BLaER1 treated with 17β-estradiol and CSF1 and Interleukin-3, amounts not matched to agents 10 nM and 100 nM (cell line): ENCODE data around the gene EXOSC10.
"Not testable (repeated sequence)": the region's sequence is repeated elsewhere in the genome, so short reads cannot be mapped to it uniquely, and the experiment has no call there.

Experiments used
- H3K27ac ChIP-seq, 11 experiments: shearing (Covaris generic); formaldehyde crosslinking; 2 replicates each; pipeline ENCODE4 v1.8.1; 2022
- H3K27me3 ChIP-seq, 11 experiments: shearing (Covaris generic); formaldehyde crosslinking; 2 replicates each; pipeline ENCODE4 v1.8.1; 2022
- H3K36me3 ChIP-seq, 11 experiments: shearing (Covaris generic); formaldehyde crosslinking; 2 replicates each; pipeline ENCODE4 v1.8.1; 2022
- H3K4me1 ChIP-seq, 10 experiments: shearing (Covaris generic); formaldehyde crosslinking; 2 replicates each; pipeline ENCODE4 v1.8.1; 2022
- H3K4me2 ChIP-seq, 11 experiments: shearing (Covaris generic); formaldehyde crosslinking; 2 replicates each; pipeline ENCODE4 v1.8.1; 2022
- H3K4me3 ChIP-seq, 10 experiments: shearing (Covaris generic); formaldehyde crosslinking; 2 replicates each; pipeline ENCODE4 v1.8.1; 2022
- H3K9ac ChIP-seq, 11 experiments: shearing (Covaris generic); formaldehyde crosslinking; 2 replicates each; pipeline ENCODE4 v1.8.1; 2022
- H3K9me3 ChIP-seq, 11 experiments: shearing (Covaris generic); formaldehyde crosslinking; replicated peaks in 1 of 11; 2 replicates each; pipeline ENCODE4 v1.8.1; 2022
- H4K20me1 ChIP-seq, 11 experiments: shearing (Covaris generic); formaldehyde crosslinking; 2 replicates each; pipeline ENCODE4 v1.8.1; 2022
- Cebpa-rat ChIP-seq, 11 experiments: shearing (Covaris generic); IDR thresholded peaks; 2 replicates each; pipeline ENCODE4 v1.8.1; 2022

EXOSC10 gene

GRCh38 chr1:11098931-11099309 is 749 bp downstream of the EXOSC10 start:
- Histone ChIP-seq H3K9me3 (no peaks in the 10 kb centered on the region), H3K4me3 (peak overlapping the region; percentile 82 to 100 (median 90)), H4K20me1 (peaks cover 0 to 20% (median 0%) of the 10 kb centered on the region in 11 experiments; a peak in 4 of 22 replicates), H3K27me3 (no peaks in the 10 kb centered on the region), H3K36me3 (peaks cover 39 to 45% (median 42%) of the 10 kb centered on the region in 11 experiments), H3K9ac (peak overlapping the region; percentile 92 to 99 (median 96)), H3K4me2 (peak overlapping the region; percentile 71 to 95 (median 86)), H3K27ac (peak overlapping the region; percentile 87 to 97 (median 93)), H3K4me1 (peaks cover 17 to 23% (median 20%) of the 10 kb centered on the region in 10 experiments)
- TF ChIP-seq Cebpa-rat (IDR thresholded peaks at IDR 0.05), result no peak

DNA sequence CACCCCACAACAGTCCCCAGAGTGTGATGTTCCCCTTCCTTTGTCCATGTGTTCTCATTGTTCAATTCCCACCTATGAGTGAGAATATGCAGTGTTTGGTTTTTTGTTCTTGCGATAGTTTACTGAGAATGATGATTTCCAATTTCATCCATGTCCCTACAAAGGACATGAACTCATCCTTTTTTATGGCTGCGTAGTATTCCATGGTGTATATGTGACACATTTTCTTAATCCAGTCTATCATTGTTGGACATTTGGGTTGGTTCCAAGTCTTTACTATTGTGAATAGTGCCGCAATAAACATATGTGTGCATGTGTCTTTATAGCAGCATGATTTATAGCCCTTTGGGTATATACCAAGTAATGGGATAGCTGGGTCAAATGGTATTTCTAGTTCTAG is 15.9 kb downstream of the EXOSC10 start:
- H3K9ac ChIP-seq, H3K9me3 ChIP-seq, H3K4me2 ChIP-seq, H3K27me3 ChIP-seq, H3K4me3 ChIP-seq, H3K4me1 ChIP-seq, H3K27ac ChIP-seq: not testable (repeated sequence)
- Histone ChIP-seq H3K36me3 (peaks cover 66 to 79% (median 72%) of the 10 kb centered on the region in 11 experiments), H4K20me1 (peaks cover 0 to 24% (median 16%) of the 10 kb centered on the region in 11 experiments; a peak in 15 of 22 replicates)

- H3K4me1 ChIP-seq, result no peaks in the 10 kb centered on the region
- TF ChIP-seq Cebpa-rat (IDR thresholded peaks at IDR 0.05), result no peak
- no peak overlapping the region for H3K27ac ChIP-seq
- H3K36me3 ChIP-seq, result peaks cover 72 to 81% (median 74%) of the 10 kb centered on the region in 11 experiments
- peaks cover 0 to 36% (median 18%) of the 10 kb centered on the region in 11 experiments; a peak in 16 of 22 replicates for H4K20me1 ChIP-seq
- H3K9me3 ChIP-seq, result no peaks in the 10 kb centered on the region
- H3K27me3 ChIP-seq, result no peaks in the 10 kb centered on the region
- H3K9ac ChIP-seq, result no peak overlapping the region
- no peak overlapping the region for H3K4me3 ChIP-seq
- no peak overlapping the region for H3K4me2 ChIP-seq
Observed at GRCh38 chr1:11080931-11081330, 18.7 kb downstream of the EXOSC10 start.

- Histone ChIP-seq H3K36me3 (peaks cover 95 to 98% (median 97%) of the 10 kb centered on the region in 11 experiments), H3K4me3 (no peak overlapping the region), H4K20me1 (peaks cover 0 to 41% (median 20%) of the 10 kb centered on the region in 11 experiments; a peak in 16 of 22 replicates), H3K4me1 (no peaks in the 10 kb centered on the region), H3K9ac (no peak overlapping the region), H3K27me3 (no peaks in the 10 kb centered on the region), H3K9me3 (no peaks in the 10 kb centered on the region), H3K27ac (no peak overlapping the region), H3K4me2 (no peak overlapping the region)
- TF ChIP-seq Cebpa-rat (IDR thresholded peaks at IDR 0.05), result no peak
Observed at GRCh38 chr1:11078631-11079030, 21.0 kb downstream of the EXOSC10 start.

DNA sequence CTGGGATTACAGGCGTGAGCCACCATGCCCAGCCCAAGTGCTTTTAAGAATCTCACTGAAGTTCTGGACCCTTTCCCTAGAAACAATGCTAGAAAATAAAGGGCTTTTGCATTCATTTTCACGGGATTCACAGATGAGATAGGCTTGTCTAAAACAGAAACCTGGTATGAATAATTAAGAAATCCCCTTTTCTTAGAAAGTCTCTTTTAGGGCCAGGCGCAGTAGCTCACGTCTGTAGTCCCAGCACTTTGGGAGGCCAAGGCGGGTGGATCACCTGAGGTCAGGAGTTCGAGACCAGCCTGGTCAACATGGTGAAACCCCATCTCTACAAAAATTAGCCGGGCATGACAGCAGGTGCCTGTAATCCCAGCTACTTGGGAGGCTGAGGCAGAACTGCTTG is 26.3 kb downstream of the EXOSC10 start:
- not testable (repeated sequence) for H3K4me2 ChIP-seq, H3K4me1 ChIP-seq, H3K27ac ChIP-seq, H3K9me3 ChIP-seq, H3K9ac ChIP-seq, H3K27me3 ChIP-seq, H3K4me3 ChIP-seq
- peaks cover 0 to 48% (median 9%) of the 10 kb centered on the region in 11 experiments; a peak in 10 of 22 replicates for H4K20me1 ChIP-seq
- peaks cover 98 to 100% (median 99%) of the 10 kb centered on the region in 11 experiments for H3K36me3 ChIP-seq

- Histone ChIP-seq H3K4me3 (no peak overlapping the region), H3K27me3 (no peaks in the 10 kb centered on the region), H3K9ac (peak overlapping the region in 3 of 11 experiments; percentile 2 to 56 (median 44); a peak in 4 of 22 replicates), H3K4me1 (no peaks in the 10 kb centered on the region), H3K27ac (no peak overlapping the region), H3K9me3 (no peaks in the 10 kb centered on the region), H4K20me1 (peaks cover 0 to 48% (median 9%) of the 10 kb centered on the region in 11 experiments; a peak in 10 of 22 replicates), H3K36me3 (peaks cover 100% of the 10 kb centered on the region in 11 experiments), H3K4me2 (no peak overlapping the region)
- no peak for TF ChIP-seq Cebpa-rat (IDR thresholded peaks at IDR 0.05)
Observed at GRCh38 chr1:11072216-11072917, 27.3 kb downstream of the EXOSC10 start.

GRCh38 chr1:11071463-11072215 is 28.0 kb downstream of the EXOSC10 start:
- Histone ChIP-seq H3K9me3 (no peaks in the 10 kb centered on the region), H3K4me2 (no peak overlapping the region), H3K27ac (no peak overlapping the region), H3K4me3 (no peak overlapping the region), H4K20me1 (peaks cover 0 to 42% (median 9%) of the 10 kb centered on the region in 11 experiments; a peak in 10 of 22 replicates), H3K9ac (no peak overlapping the region), H3K4me1 (no peaks in the 10 kb centered on the region), H3K36me3 (peaks cover 98 to 100% (median 99%) of the 10 kb centered on the region in 11 experiments), H3K27me3 (no peaks in the 10 kb centered on the region)
- TF ChIP-seq Cebpa-rat (IDR thresholded peaks at IDR 0.05), result no peak

DNA sequence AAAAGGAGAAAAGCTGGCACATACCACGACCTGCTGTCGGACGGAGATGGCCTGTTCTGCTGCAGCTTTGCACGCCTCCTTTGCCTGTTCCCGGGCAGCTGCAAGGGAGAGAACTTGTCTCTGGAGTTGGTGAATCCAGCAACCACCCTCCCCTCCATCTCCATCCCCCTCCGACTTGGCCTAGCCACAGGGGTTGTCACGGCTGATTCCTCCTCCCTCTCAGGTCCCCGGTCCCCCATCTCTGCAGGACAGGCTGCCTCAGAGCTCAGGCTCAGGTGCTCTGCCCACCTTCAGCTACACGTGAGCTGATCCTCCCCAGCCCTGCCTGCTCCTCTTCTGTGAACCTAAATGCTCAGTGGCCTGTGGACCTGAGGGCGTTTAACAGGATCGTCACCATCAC is 28.8 kb downstream of the EXOSC10 start:
- no peak overlapping the region for H3K27ac ChIP-seq
- H3K9me3 ChIP-seq, result 0 out of 22 replicates have a peak, but pooled peaks cover 0 to under 1% (median 0%) of the 10 kb centered on the region in 11 experiments
- TF ChIP-seq Cebpa-rat (IDR thresholded peaks at IDR 0.05), result no peak
- H4K20me1 ChIP-seq, result peaks cover 0 to 40% (median 7%) of the 10 kb centered on the region in 11 experiments; a peak in 9 of 22 replicates
- no peak overlapping the region for H3K9ac ChIP-seq
- no peak overlapping the region for H3K4me3 ChIP-seq
- no peak overlapping the region for H3K4me2 ChIP-seq
- no peaks in the 10 kb centered on the region for H3K4me1 ChIP-seq
- H3K27me3 ChIP-seq, result no peaks in the 10 kb centered on the region
- H3K36me3 ChIP-seq, result peaks cover 98 to 100% (median 99%) of the 10 kb centered on the region in 11 experiments
